ENCODE results near the gene IFNGR1.
A peak's percentile ranks its signal among the peaks of the same experiment; 100 is the strongest.

Gene IFNGR1

GRCh38 chr6:137193256-137194070 lies 25.7 kb downstream of the IFNGR1 start:
- peaks cover 5 to 13% (median 9%) of the 10 kb centered on the region in 4 experiments for H3K36me3 ChIP-seq (ENCODE audit: control insufficient read depth in 4 of 4, insufficient read depth in 4 of 4, low read length in 3 of 4)
- no peak overlapping the region for H3K27ac ChIP-seq (ENCODE audit: insufficient read depth in 1 of 2, low read depth in 1 of 2, low read length in 2 of 2, poor library complexity in 1 of 2, severe bottlenecking in 2 of 2)
- CTCF ChIA-PET: interaction anchor here (0.6 kb wide), 1 partner anchor 466 kb away, joined by 3 read pairs; no protein-coding TSS in a partner anchor
- H3K4me3 ChIP-seq (ENCODE audit: control insufficient read depth in 1 of 7, extremely low read depth in 1 of 7, insufficient read depth in 4 of 7, low read depth in 2 of 7, low read length in 6 of 7): no peak overlapping the region
- no peak for DNase-seq
- WGBS (ENCODE audit: insufficient coverage): 83% methylated on average over 2 of the region's 5 CpGs
- peaks cover 0 to 3% (median under 1%) of the 10 kb centered on the region in 4 experiments for H3K4me1 ChIP-seq (ENCODE audit: control extremely low read depth in 1 of 4, control insufficient read depth in 4 of 4, insufficient read depth in 4 of 4, low read length in 3 of 4)
- H3K27me3 ChIP-seq (replicated peaks in 2 of 5; ENCODE audit: control insufficient read depth in 4 of 5, insufficient read depth in 5 of 5, low read length in 4 of 5): no peaks in the 10 kb centered on the region
- POLR2A ChIA-PET: no interaction called here
- peaks cover 2 to 18% (median 4%) of the 10 kb centered on the region in 5 experiments for H3K9me3 ChIP-seq (ENCODE audit: control extremely low read depth in 1 of 5, control insufficient read depth in 4 of 5, insufficient read depth in 2 of 5, low read depth in 1 of 5, low read length in 4 of 5)

- H3K36me3 ChIP-seq (ENCODE audit: control insufficient read depth in 4 of 4, insufficient read depth in 4 of 4, low read length in 3 of 4): peaks cover 0 to 6% (median 3%) of the 10 kb centered on the region in 4 experiments
- H3K27me3 ChIP-seq (replicated peaks in 2 of 5; ENCODE audit: control insufficient read depth in 4 of 5, insufficient read depth in 5 of 5, low read length in 4 of 5): no peaks in the 10 kb centered on the region
- POLR2A ChIA-PET: no interaction called here
- peaks cover 0 to 3% (median under 1%) of the 10 kb centered on the region in 4 experiments for H3K4me1 ChIP-seq (ENCODE audit: control extremely low read depth in 1 of 4, control insufficient read depth in 4 of 4, insufficient read depth in 4 of 4, low read length in 3 of 4)
- CTCF ChIA-PET: no interaction called here
- peaks cover 0 to 18% (median 4%) of the 10 kb centered on the region in 5 experiments for H3K9me3 ChIP-seq (ENCODE audit: control extremely low read depth in 1 of 5, control insufficient read depth in 4 of 5, insufficient read depth in 2 of 5, low read depth in 1 of 5, low read length in 4 of 5)
- 100% methylated on average over 1 of the region's 4 CpGs for WGBS (ENCODE audit: insufficient coverage)
- H3K4me3 ChIP-seq (ENCODE audit: control insufficient read depth in 1 of 7, extremely low read depth in 1 of 7, insufficient read depth in 4 of 7, low read depth in 2 of 7, low read length in 6 of 7): no peak overlapping the region
- no peak overlapping the region for H3K27ac ChIP-seq (ENCODE audit: insufficient read depth in 1 of 2, low read depth in 1 of 2, low read length in 2 of 2, poor library complexity in 1 of 2, severe bottlenecking in 2 of 2)
- no peak for DNase-seq
Measured at GRCh38 chr6:137192821-137193220, 26.4 kb downstream of the IFNGR1 start.

GRCh38 chr6:137191670-137192069 lies 27.5 kb downstream of the IFNGR1 start:
- no CpG with 5 or more reads among the region's 1 CpG for WGBS (ENCODE audit: insufficient coverage)
- ChIA-PET CTCF (interaction anchor here (0.8 to 1.0 kb wide), 2 partner anchors 11 to 26 kb away, joined by 3 to 5 read pairs; no protein-coding TSS in a partner anchor), POLR2A (no interaction called here)
- peaks cover 0 to 3% (median under 1%) of the 10 kb centered on the region in 4 experiments for H3K4me1 ChIP-seq (ENCODE audit: control extremely low read depth in 1 of 4, control insufficient read depth in 4 of 4, insufficient read depth in 4 of 4, low read length in 3 of 4)
- H3K36me3 ChIP-seq (ENCODE audit: control insufficient read depth in 4 of 4, insufficient read depth in 4 of 4, low read length in 3 of 4): no peaks in the 10 kb centered on the region
- H3K27ac ChIP-seq (ENCODE audit: insufficient read depth in 1 of 2, low read depth in 1 of 2, low read length in 2 of 2, poor library complexity in 1 of 2, severe bottlenecking in 2 of 2): no peak overlapping the region
- peaks cover 4 to 27% (median 7%) of the 10 kb centered on the region in 5 experiments for H3K9me3 ChIP-seq (ENCODE audit: control extremely low read depth in 1 of 5, control insufficient read depth in 4 of 5, insufficient read depth in 2 of 5, low read depth in 1 of 5, low read length in 4 of 5)
- DNase-seq: no peak
- H3K27me3 ChIP-seq (replicated peaks in 2 of 5; ENCODE audit: control insufficient read depth in 4 of 5, insufficient read depth in 5 of 5, low read length in 4 of 5): no peaks in the 10 kb centered on the region
- no peak overlapping the region for H3K4me3 ChIP-seq (ENCODE audit: control insufficient read depth in 1 of 7, extremely low read depth in 1 of 7, insufficient read depth in 4 of 7, low read depth in 2 of 7, low read length in 6 of 7)

- H3K4me1 ChIP-seq (ENCODE audit: control extremely low read depth in 1 of 4, control insufficient read depth in 4 of 4, insufficient read depth in 4 of 4, low read length in 3 of 4): peaks cover 0 to 3% (median under 1%) of the 10 kb centered on the region in 4 experiments
- no peaks in the 10 kb centered on the region for H3K36me3 ChIP-seq (ENCODE audit: control insufficient read depth in 4 of 4, insufficient read depth in 4 of 4, low read length in 3 of 4)
- no peak overlapping the region for H3K27ac ChIP-seq (ENCODE audit: insufficient read depth in 1 of 2, low read depth in 1 of 2, low read length in 2 of 2, poor library complexity in 1 of 2, severe bottlenecking in 2 of 2)
- WGBS (ENCODE audit: insufficient coverage): 100% methylated on average over 1 of the region's 3 CpGs
- ChIA-PET POLR2A (no interaction called here), CTCF (interaction anchor here (0.8 to 1.0 kb wide), 2 partner anchors 10 to 26 kb away, joined by 3 to 5 read pairs; no protein-coding TSS in a partner anchor)
- no peaks in the 10 kb centered on the region for H3K27me3 ChIP-seq (replicated peaks in 2 of 5; ENCODE audit: control insufficient read depth in 4 of 5, insufficient read depth in 5 of 5, low read length in 4 of 5)
- H3K4me3 ChIP-seq (ENCODE audit: control insufficient read depth in 1 of 7, extremely low read depth in 1 of 7, insufficient read depth in 4 of 7, low read depth in 2 of 7, low read length in 6 of 7): no peak overlapping the region
- peaks cover 4 to 30% (median 7%) of the 10 kb centered on the region in 5 experiments for H3K9me3 ChIP-seq (ENCODE audit: control extremely low read depth in 1 of 5, control insufficient read depth in 4 of 5, insufficient read depth in 2 of 5, low read depth in 1 of 5, low read length in 4 of 5)
- no peak for DNase-seq
Measured at GRCh38 chr6:137191236-137191635, 27.9 kb downstream of the IFNGR1 start.

GRCh38 chr6:137190583-137191094 lies 28.5 kb downstream of the IFNGR1 start:
- WGBS (ENCODE audit: insufficient coverage): 100% methylated on average over 3 of the region's 5 CpGs

GRCh38 chr6:137188855-137189254 lies 30.3 kb downstream of the IFNGR1 start:
- no peak overlapping the region for H3K4me3 ChIP-seq (ENCODE audit: control insufficient read depth in 1 of 7, extremely low read depth in 1 of 7, insufficient read depth in 4 of 7, low read depth in 2 of 7, low read length in 6 of 7)
- ChIA-PET POLR2A (interaction anchor here (0.6 kb wide), 1 partner anchor 60 kb away, joined by 3 read pairs; no protein-coding TSS in a partner anchor), CTCF (no interaction called here)
- DNase-seq: peak in 2 of 3 donors; percentile 24 to 43
- 100% methylated on average over 1 of the region's 5 CpGs for WGBS (ENCODE audit: insufficient coverage)
- no peaks in the 10 kb centered on the region for H3K4me1 ChIP-seq (ENCODE audit: control extremely low read depth in 1 of 4, control insufficient read depth in 4 of 4, insufficient read depth in 4 of 4, low read length in 3 of 4)
- no peaks in the 10 kb centered on the region for H3K36me3 ChIP-seq (ENCODE audit: control insufficient read depth in 4 of 4, insufficient read depth in 4 of 4, low read length in 3 of 4)
- peaks cover 7 to 54% (median 21%) of the 10 kb centered on the region in 5 experiments for H3K9me3 ChIP-seq (ENCODE audit: control extremely low read depth in 1 of 5, control insufficient read depth in 4 of 5, insufficient read depth in 2 of 5, low read depth in 1 of 5, low read length in 4 of 5)
- no peak overlapping the region for H3K27ac ChIP-seq (ENCODE audit: insufficient read depth in 1 of 2, low read depth in 1 of 2, low read length in 2 of 2, poor library complexity in 1 of 2, severe bottlenecking in 2 of 2)
- no peaks in the 10 kb centered on the region for H3K27me3 ChIP-seq (replicated peaks in 2 of 5; ENCODE audit: control insufficient read depth in 4 of 5, insufficient read depth in 5 of 5, low read length in 4 of 5)

More at GRCh38 chr6:137190583-137191094, 28.5 kb downstream of the IFNGR1 start:
- Histone ChIP-seq H3K27ac (ENCODE audit: insufficient read depth in 1 of 2, low read depth in 1 of 2, low read length in 2 of 2, poor library complexity in 1 of 2, severe bottlenecking in 2 of 2) (no peak overlapping the region), H3K27me3 (replicated peaks in 2 of 5; ENCODE audit: control insufficient read depth in 4 of 5, insufficient read depth in 5 of 5, low read length in 4 of 5) (no peaks in the 10 kb centered on the region), H3K4me1 (ENCODE audit: control extremely low read depth in 1 of 4, control insufficient read depth in 4 of 4, insufficient read depth in 4 of 4, low read length in 3 of 4) (no peaks in the 10 kb centered on the region), H3K36me3 (ENCODE audit: control insufficient read depth in 4 of 4, insufficient read depth in 4 of 4, low read length in 3 of 4) (no peaks in the 10 kb centered on the region), H3K9me3 (ENCODE audit: control extremely low read depth in 1 of 5, control insufficient read depth in 4 of 5, insufficient read depth in 2 of 5, low read depth in 1 of 5, low read length in 4 of 5) (peaks cover 5 to 36% (median 9%) of the 10 kb centered on the region in 5 experiments), H3K4me3 (ENCODE audit: control insufficient read depth in 1 of 7, extremely low read depth in 1 of 7, insufficient read depth in 4 of 7, low read depth in 2 of 7, low read length in 6 of 7) (no peak overlapping the region)
- DNase-seq: no peak
- CTCF ChIA-PET: interaction anchor here (1.0 kb wide), 1 partner anchor 27 kb away, joined by 3 read pairs; no protein-coding TSS in a partner anchor
- POLR2A ChIA-PET: no interaction called here

GRCh38 chr6:137185290-137185689 lies 33.9 kb downstream of the IFNGR1 start:
- H3K9me3 ChIP-seq (ENCODE audit: control extremely low read depth in 1 of 5, control insufficient read depth in 4 of 5, insufficient read depth in 2 of 5, low read depth in 1 of 5, low read length in 4 of 5): peaks cover 9 to 67% (median 24%) of the 10 kb centered on the region in 5 experiments
- no peaks in the 10 kb centered on the region for H3K27me3 ChIP-seq (replicated peaks in 2 of 5; ENCODE audit: control insufficient read depth in 4 of 5, insufficient read depth in 5 of 5, low read length in 4 of 5)
- ChIA-PET CTCF (no interaction called here), POLR2A (no interaction called here)
- 92% methylated on average over 3 of the region's 3 CpGs for whole genome bisulfite sequencing (ENCODE audit: insufficient coverage)
- no peaks in the 10 kb centered on the region for H3K4me1 ChIP-seq (ENCODE audit: control extremely low read depth in 1 of 4, control insufficient read depth in 4 of 4, insufficient read depth in 4 of 4, low read length in 3 of 4)
- no peak for DNase-seq
- no peak overlapping the region for H3K4me3 ChIP-seq (ENCODE audit: control insufficient read depth in 1 of 7, extremely low read depth in 1 of 7, insufficient read depth in 4 of 7, low read depth in 2 of 7, low read length in 6 of 7)
- no peaks in the 10 kb centered on the region for H3K36me3 ChIP-seq (ENCODE audit: control insufficient read depth in 4 of 4, insufficient read depth in 4 of 4, low read length in 3 of 4)
- H3K27ac ChIP-seq (ENCODE audit: insufficient read depth in 1 of 2, low read depth in 1 of 2, low read length in 2 of 2, poor library complexity in 1 of 2, severe bottlenecking in 2 of 2): no peak overlapping the region

All from common myeloid progenitor, CD34-positive (primary cell).